Measurements from ENCODE around the gene RNF13. TPM values are rescaled to one million over a fixed set of nuclear protein-coding genes. Genes with fewer than 3 reads are reported as not detected.
A peak's percentile ranks its signal among the peaks of the same experiment; 100 is the strongest.

Gene RNF13
- total RNA-seq, 2 donors from 2014 or later = 51.9 to 84.0 TPM

- ATAC-seq (ENCODE audit: insufficient number of reproducible peaks, low FRiP score, low read depth) = no peak
- Histone ChIP-seq H3K27ac (no peak overlapping the region), H3K9me3 (no peaks in the 10 kb centered on the region), H3K27me3 (replicated peaks; ENCODE audit: insufficient read depth) (no peaks in the 10 kb centered on the region), H3K4me1 (ENCODE audit: control insufficient read depth in 1 of 2, low read depth in 2 of 2) (no peaks in the 10 kb centered on the region), H3K4me3 (no peak overlapping the region), H3K36me3 (no peaks in the 10 kb centered on the region)
- no peak for TF ChIP-seq CTCF (IDR thresholded peaks at IDR 0.05)
- no peak for DNase-seq (ENCODE audit: low spot score)
These were observed 45.3 kb upstream of the RNF13 start for GRCh38 chr3:149767720-149768119.

- Histone ChIP-seq H3K36me3 (no peaks in the 10 kb centered on the region), H3K27me3 (replicated peaks; ENCODE audit: insufficient read depth) (no peaks in the 10 kb centered on the region), H3K27ac (no peak overlapping the region), H3K4me3 (no peak overlapping the region), H3K9me3 (no peaks in the 10 kb centered on the region), H3K4me1 (ENCODE audit: control insufficient read depth in 1 of 2, low read depth in 2 of 2) (no peaks in the 10 kb centered on the region)
- no peak for TF ChIP-seq CTCF (IDR thresholded peaks at IDR 0.05)
- ATAC-seq (ENCODE audit: insufficient number of reproducible peaks, low FRiP score, low read depth) (no peak), DNase-seq (ENCODE audit: low spot score) (no peak)
These were observed 44.3 kb upstream of the RNF13 start for GRCh38 chr3:149768704-149769103.

GRCh38 chr3:149770246-149770645 lies 42.8 kb upstream of the RNF13 start:
- Histone ChIP-seq H3K27ac (no peak overlapping the region), H3K9me3 (no peaks in the 10 kb centered on the region), H3K36me3 (no peaks in the 10 kb centered on the region), H3K4me1 (ENCODE audit: control insufficient read depth in 1 of 2, low read depth in 2 of 2) (no peaks in the 10 kb centered on the region), H3K4me3 (no peak overlapping the region), H3K27me3 (replicated peaks; ENCODE audit: insufficient read depth) (no peaks in the 10 kb centered on the region)
- ATAC-seq (ENCODE audit: insufficient number of reproducible peaks, low FRiP score, low read depth) (no peak), DNase-seq (ENCODE audit: low spot score) (no peak)
- TF ChIP-seq CTCF (IDR thresholded peaks at IDR 0.05) = no peak

GRCh38 chr3:149771652-149772271 lies 41.3 kb upstream of the RNF13 start:
- ATAC-seq (ENCODE audit: insufficient number of reproducible peaks, low FRiP score, low read depth) = no peak
- DNase-seq (ENCODE audit: low spot score) = peak; percentile 15
- Histone ChIP-seq H3K36me3 (no peaks in the 10 kb centered on the region), H3K27me3 (replicated peaks; ENCODE audit: insufficient read depth) (no peaks in the 10 kb centered on the region), H3K4me3 (no peak overlapping the region), H3K9me3 (no peaks in the 10 kb centered on the region), H3K4me1 (ENCODE audit: control insufficient read depth in 1 of 2, low read depth in 2 of 2) (no peaks in the 10 kb centered on the region), H3K27ac (no peak overlapping the region)
- TF ChIP-seq CTCF (IDR thresholded peaks at IDR 0.05) = peak; percentile 67

- no peaks in the 10 kb centered on the region for H3K27me3 ChIP-seq (replicated peaks; ENCODE audit: insufficient read depth)
- DNase-seq (ENCODE audit: low spot score) (no peak), ATAC-seq (ENCODE audit: insufficient number of reproducible peaks, low FRiP score, low read depth) (no peak)
- H3K9me3 ChIP-seq = no peaks in the 10 kb centered on the region
- no peaks in the 10 kb centered on the region for H3K4me1 ChIP-seq (ENCODE audit: control insufficient read depth in 1 of 2, low read depth in 2 of 2)
- TF ChIP-seq CTCF (IDR thresholded peaks at IDR 0.05) = no peak
- H3K4me3 ChIP-seq = no peak overlapping the region
- no peak overlapping the region for H3K27ac ChIP-seq
- no peaks in the 10 kb centered on the region for H3K36me3 ChIP-seq
These were observed 40.2 kb upstream of the RNF13 start for GRCh38 chr3:149772861-149773260.
